ENCODE results near the gene GMDS.

DNA sequence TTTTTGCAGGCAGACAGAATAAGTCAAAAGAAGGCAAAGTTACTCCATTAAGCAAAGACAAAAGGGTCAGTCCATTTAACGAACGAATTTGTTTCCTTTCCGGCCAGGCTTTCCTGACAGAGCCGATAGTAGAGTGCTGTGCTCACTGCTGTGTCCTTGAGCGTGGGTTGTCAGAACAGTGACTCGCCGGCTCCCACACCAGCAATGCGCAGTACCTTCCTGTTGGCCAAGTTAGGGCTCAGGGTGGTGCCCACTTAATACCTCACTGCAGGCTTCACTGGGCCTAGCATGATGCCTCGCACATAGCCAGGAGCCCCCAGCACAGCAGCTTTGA lies 341.0 kb downstream of the GMDS start:
- TF ChIP-seq, protein P1, sequence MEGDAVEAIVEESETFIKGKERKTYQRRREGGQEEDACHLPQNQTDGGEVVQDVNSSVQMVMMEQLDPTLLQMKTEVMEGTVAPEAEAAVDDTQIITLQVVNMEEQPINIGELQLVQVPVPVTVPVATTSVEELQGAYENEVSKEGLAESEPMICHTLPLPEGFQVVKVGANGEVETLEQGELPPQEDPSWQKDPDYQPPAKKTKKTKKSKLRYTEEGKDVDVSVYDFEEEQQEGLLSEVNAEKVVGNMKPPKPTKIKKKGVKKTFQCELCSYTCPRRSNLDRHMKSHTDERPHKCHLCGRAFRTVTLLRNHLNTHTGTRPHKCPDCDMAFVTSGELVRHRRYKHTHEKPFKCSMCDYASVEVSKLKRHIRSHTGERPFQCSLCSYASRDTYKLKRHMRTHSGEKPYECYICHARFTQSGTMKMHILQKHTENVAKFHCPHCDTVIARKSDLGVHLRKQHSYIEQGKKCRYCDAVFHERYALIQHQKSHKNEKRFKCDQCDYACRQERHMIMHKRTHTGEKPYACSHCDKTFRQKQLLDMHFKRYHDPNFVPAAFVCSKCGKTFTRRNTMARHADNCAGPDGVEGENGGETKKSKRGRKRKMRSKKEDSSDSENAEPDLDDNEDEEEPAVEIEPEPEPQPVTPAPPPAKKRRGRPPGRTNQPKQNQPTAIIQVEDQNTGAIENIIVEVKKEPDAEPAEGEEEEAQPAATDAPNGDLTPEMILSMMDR (IDR thresholded peaks at IDR 0.05; ENCODE audit: low read depth, low read length) = no peak
- no peak for TF ChIP-seq EZH2phosphoT487 (IDR thresholded peaks at IDR 0.05; ENCODE audit: low read depth)

Data from OCI-LY3 (cell line).